ENCODE data around the gene LSM14B. TPM values are rescaled to one million over a fixed set of nuclear protein-coding genes. Genes with fewer than 3 reads are reported as not detected.
A peak's percentile ranks its signal among the peaks of the same experiment; 100 is the strongest.

LSM14B gene
- total RNA-seq, 1 experiment from 2014 or later = 51.8 TPM

DNA sequence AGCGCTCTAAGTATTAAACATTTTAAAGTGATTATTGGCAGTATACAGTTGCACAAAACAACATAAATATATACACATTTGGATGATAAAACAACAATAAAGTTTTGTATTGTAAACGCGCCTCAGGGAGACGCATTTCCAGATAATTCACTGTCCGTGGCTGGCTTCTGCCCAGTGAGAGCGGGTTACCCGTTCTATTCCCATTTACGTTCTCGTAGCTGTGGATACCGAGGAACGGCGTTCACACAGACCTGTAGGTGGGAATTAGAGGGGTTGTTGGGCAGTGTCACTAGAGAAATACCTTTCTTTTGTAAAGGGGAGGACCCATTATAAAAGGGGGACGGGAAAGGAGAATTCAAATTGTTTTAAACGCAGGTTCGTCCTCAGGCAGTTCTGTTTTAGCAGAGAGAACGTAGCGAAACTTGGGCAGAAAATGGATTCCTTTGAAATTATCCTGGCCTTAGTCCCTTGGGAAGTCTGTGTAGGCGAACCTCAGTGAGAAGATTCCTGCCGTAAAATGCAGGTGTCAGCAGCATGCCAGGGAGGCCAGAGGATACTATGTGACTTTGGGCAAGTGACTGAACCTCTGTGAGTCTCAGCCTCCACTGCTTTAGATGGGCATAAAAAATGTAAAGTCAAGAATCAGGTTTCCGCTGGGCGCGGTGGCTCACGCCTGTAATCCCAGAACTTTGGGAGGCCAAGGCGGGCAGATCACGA is 61.3 kb downstream of the LSM14B start:
- BruUV-seq (replicated peaks) = TSS peak; percentile 64
- H4K20me1 ChIP-seq (ENCODE audit: low read length) = no peaks in the 10 kb centered on the region
- ChIA-PET CTCF (no interaction called here), POLR2A (ENCODE audit: unreplicated experiment) (no interaction called here)
- peak overlapping the region; percentile 70 for H3K27ac ChIP-seq (ENCODE audit: low read length)
- TF ChIP-seq, protein P1, sequence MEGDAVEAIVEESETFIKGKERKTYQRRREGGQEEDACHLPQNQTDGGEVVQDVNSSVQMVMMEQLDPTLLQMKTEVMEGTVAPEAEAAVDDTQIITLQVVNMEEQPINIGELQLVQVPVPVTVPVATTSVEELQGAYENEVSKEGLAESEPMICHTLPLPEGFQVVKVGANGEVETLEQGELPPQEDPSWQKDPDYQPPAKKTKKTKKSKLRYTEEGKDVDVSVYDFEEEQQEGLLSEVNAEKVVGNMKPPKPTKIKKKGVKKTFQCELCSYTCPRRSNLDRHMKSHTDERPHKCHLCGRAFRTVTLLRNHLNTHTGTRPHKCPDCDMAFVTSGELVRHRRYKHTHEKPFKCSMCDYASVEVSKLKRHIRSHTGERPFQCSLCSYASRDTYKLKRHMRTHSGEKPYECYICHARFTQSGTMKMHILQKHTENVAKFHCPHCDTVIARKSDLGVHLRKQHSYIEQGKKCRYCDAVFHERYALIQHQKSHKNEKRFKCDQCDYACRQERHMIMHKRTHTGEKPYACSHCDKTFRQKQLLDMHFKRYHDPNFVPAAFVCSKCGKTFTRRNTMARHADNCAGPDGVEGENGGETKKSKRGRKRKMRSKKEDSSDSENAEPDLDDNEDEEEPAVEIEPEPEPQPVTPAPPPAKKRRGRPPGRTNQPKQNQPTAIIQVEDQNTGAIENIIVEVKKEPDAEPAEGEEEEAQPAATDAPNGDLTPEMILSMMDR (conservative IDR thresholded peaks at IDR 0.05; ENCODE audit: low read depth, low read length) = no peak
- no peak for TF ChIP-seq EZH2 (IDR thresholded peaks at IDR 0.05; ENCODE audit: low read length, unreplicated experiment)
- TF ChIP-seq EZH2phosphoT487 (IDR thresholded peaks at IDR 0.05; ENCODE audit: borderline replicate concordance, low read length) = no peak
- DNase-seq = no peak
- ATAC-seq = no peak
- peak overlapping the region; percentile 100 for H3K4me2 ChIP-seq (ENCODE audit: low read length)
- peak overlapping the region; percentile 99 for H3K9ac ChIP-seq (ENCODE audit: low read length)
- H3K4me3 ChIP-seq (ENCODE audit: low read length) = peak overlapping the region; percentile 98
- no peaks in the 10 kb centered on the region for H3K27me3 ChIP-seq (ENCODE audit: low read length)
- H3F3A ChIP-seq (ENCODE audit: low read length, unreplicated experiment) = peaks cover 7% of the 10 kb centered on the region
- intact Hi-C loops (cut with micrococcal nuclease) = loop anchor here (2.0 kb wide), 1 partner anchor 55 kb away; the partner anchor contains the start of gene OSBPL2
- H3K9me2 ChIP-seq (replicated peaks; ENCODE audit: low read length) = no peaks in the 10 kb centered on the region
- H3K79me2 ChIP-seq (ENCODE audit: low read length) = peaks cover 67% of the 10 kb centered on the region
- H2AFZ ChIP-seq (ENCODE audit: low read length) = peak overlapping the region; percentile 70
- peaks cover 4% of the 10 kb centered on the region; the same call in 1 of the 2 replicates for H3K36me3 ChIP-seq (ENCODE audit: low read depth, low read length)
- peaks cover 11% of the 10 kb centered on the region for H3K4me1 ChIP-seq (ENCODE audit: insufficient read depth, low read length)
- no peaks in the 10 kb centered on the region for H3K9me3 ChIP-seq (ENCODE audit: low read length)

Other genes with a start within 250 kb of the LSM14B start
- gene TAF4, start 56.6 kb upstream of the LSM14B start, total RNA-seq (2014; rRNA removed) = 9.6 and 15.1 TPM in 2 replicates
- 751 and 808 TPM in 2 replicates for gene PSMA7, start 20.9 kb downstream of the LSM14B start, total RNA-seq (2014; rRNA removed)
- 17.9 and 19.1 TPM in 2 replicates for gene SS18L1, start 21.3 kb downstream of the LSM14B start, total RNA-seq (2014; rRNA removed)
- gene MTG2, start 60.6 kb downstream of the LSM14B start, total RNA-seq (2014; rRNA removed) = 33.9 and 40.5 TPM in 2 replicates
- not detected in 2 replicates for gene HRH3, start 97.8 kb downstream of the LSM14B start, total RNA-seq (2014; rRNA removed)
- 32.5 and 39.7 TPM in 2 replicates for gene OSBPL2, start 116.0 kb downstream of the LSM14B start, total RNA-seq (2014; rRNA removed)
- gene ADRM1, start 180.5 kb downstream of the LSM14B start, total RNA-seq (2014; rRNA removed) = 374 and 487 TPM in 2 replicates
- gene LAMA5, start 244.8 kb downstream of the LSM14B start, total RNA-seq (2014; rRNA removed) = 196 and 308 TPM in 2 replicates